GM12872 (cell line): ENCODE data around the gene TMEM240.

ENCODE experiments used
- CTCF ChIP-seq: IDR thresholded peaks from 3 replicates; pipeline ENCODE4 v1.5.1; 2011; ENCODE audit warnings: low read depth, mild to moderate bottlenecking, low read length, moderate library complexity; ENCODE audit not compliant: insufficient read depth

The TMEM240 gene

GRCh38 chr1:1487701-1488100 is 52.7 kb downstream of the TMEM240 start:
- TF ChIP-seq CTCF: no peak
